ENCODE results near the gene KSR2. TPM values are rescaled to one million over a fixed set of nuclear protein-coding genes. Genes with fewer than 3 reads are reported as not detected.

The KSR2 gene
- total and polyA plus RNA-seq, 10 of the 15 experiments (the other 5 are each of a cell fraction or from before 2014, with no cell fraction given): under 0.01 to 1.5 (median 0.01) TPM; not detected in 3

- TF ChIP-seq EZH2 (IDR thresholded peaks at IDR 0.05; ENCODE audit: borderline replicate concordance, control insufficient read depth, low read depth, low read length) (no peak), SMAD5 (IDR thresholded peaks at IDR 0.05; ENCODE audit: low read depth) (no peak), RCOR1 (conservative IDR thresholded peaks at IDR 0.05; ENCODE audit: low read depth, low read length) (no peak), POLR2A (IDR thresholded peaks at IDR 0.05; ENCODE audit: low read depth, low read length) (no peak)
Measured at GRCh38 chr12:117790948-117791347, 177.8 kb downstream of the KSR2 start (continued).

GRCh38 chr12:117790198-117790597 lies 178.6 kb downstream of the KSR2 start:
- H3K4me1 ChIP-seq (ENCODE audit: control insufficient read depth, insufficient read depth, low read length): no peaks in the 10 kb centered on the region
- H3K36me3 ChIP-seq (ENCODE audit: control insufficient read depth in 2 of 2, insufficient read depth in 2 of 2, low read length in 1 of 2): no peaks in the 10 kb centered on the region
- H3K79me2 ChIP-seq (ENCODE audit: control insufficient read depth, insufficient read depth, low read length): no peaks in the 10 kb centered on the region
- DNase-seq (ENCODE audit: low read depth, low spot score): no peak
- H3K27ac ChIP-seq (ENCODE audit: control insufficient read depth, insufficient read depth): no peak overlapping the region
- in situ Hi-C loops (cut with MboI): no loop called here
- no peak for ATAC-seq
- FAIRE-seq: no peak
- H3K4me3 ChIP-seq: no peak overlapping the region
- 0% methylated on average over 2 of the region's 2 CpGs for WGBS (ENCODE audit: insufficient coverage, insufficient replicate concordance, low lambda C conversion rate, missing lambda C conversion rate)
- H3K27me3 ChIP-seq (replicated peaks in 1 of 2; ENCODE audit: control insufficient read depth in 2 of 2, insufficient read depth in 2 of 2, low read length in 1 of 2): no peaks in the 10 kb centered on the region
- no TSS peak for BruUV-seq (replicated peaks)
- RAD21 ChIA-PET (ENCODE audit: unreplicated experiment): no interaction called here
- no peak overlapping the region for H2AFZ ChIP-seq (ENCODE audit: control insufficient read depth, low read depth, low read length)
- no peak overlapping the region for H3K9ac ChIP-seq (ENCODE audit: control insufficient read depth, insufficient read depth, low read length)
- SMC1A ChIA-PET (ENCODE audit: uncharacterized antibody, unreplicated experiment): no interaction called here
- no peaks in the 10 kb centered on the region for H3K9me3 ChIP-seq (replicated peaks; ENCODE audit: control insufficient read depth, insufficient read depth, low read length)
- CTCF ChIA-PET: no interaction called here
- intact Hi-C loops (cut with micrococcal nuclease; ENCODE audit: unreplicated experiment): no loop called here
- H4K20me1 ChIP-seq (ENCODE audit: control insufficient read depth, insufficient read depth): no peaks in the 10 kb centered on the region
- no peak overlapping the region for H3K4me2 ChIP-seq (ENCODE audit: control insufficient read depth, insufficient read depth)
- POLR2A ChIA-PET: no interaction called here
- TF ChIP-seq CBFB (IDR thresholded peaks at IDR 0.05; ENCODE audit: low read depth) (no peak), ZBTB40 (IDR thresholded peaks at IDR 0.05; ENCODE audit: borderline replicate concordance) (no peak), BRCA1 (IDR thresholded peaks at IDR 0.05; ENCODE audit: low read depth, low read length) (no peak), ETV6 (conservative IDR thresholded peaks at IDR 0.05 in 1 of 2, IDR thresholded peaks at IDR 0.05 in 1 of 2; ENCODE audit: borderline replicate concordance in 1 of 2, low read depth in 1 of 2) (no peak), HCFC1 (IDR thresholded peaks at IDR 0.05; ENCODE audit: low read length) (no peak), NFIC (IDR thresholded peaks at IDR 0.05; ENCODE audit: low read depth, low read length) (no peak), ATF2 (IDR thresholded peaks at IDR 0.05; ENCODE audit: low read length) (no peak), SMAD5 (IDR thresholded peaks at IDR 0.05; ENCODE audit: low read depth) (no peak), ATF7 (IDR thresholded peaks at IDR 0.05; ENCODE audit: low read depth) (no peak), BMI1 (IDR thresholded peaks at IDR 0.05; ENCODE audit: borderline replicate concordance) (no peak), RAD21 (IDR thresholded peaks at IDR 0.05; ENCODE audit: insufficient read depth, low read depth, low read length) (no peak), ASH2L (IDR thresholded peaks at IDR 0.05; ENCODE audit: borderline replicate concordance, low read depth) (no peak), TCF7 (IDR thresholded peaks at IDR 0.05; ENCODE audit: borderline replicate concordance) (no peak), USF2 (IDR thresholded peaks at IDR 0.05; ENCODE audit: borderline replicate concordance, low read depth, low read length) (no peak), SUPT20H (IDR thresholded peaks at IDR 0.05; ENCODE audit: borderline replicate concordance, control insufficient read depth, low read depth, low read length) (no peak), NFXL1 (IDR thresholded peaks at IDR 0.05; ENCODE audit: borderline replicate concordance) (no peak)

Data from GM12878 (cell line).